GM21576 (cell line): ENCODE measurements around the gene ANXA2R.
"Not testable (repeated sequence)": the region's sequence is repeated elsewhere in the genome, so short reads cannot be mapped to it uniquely, and the experiment has no call there.

Source experiments
- ATAC-seq: cut with Tn5 transposase; IDR thresholded peaks from one replicate; pipeline ENCODE4 v1.9.1; 2021; ENCODE audit warnings: mild to moderate bottlenecking, moderate library complexity; ENCODE audit not compliant: unreplicated experiment

ANXA2R gene

DNA sequence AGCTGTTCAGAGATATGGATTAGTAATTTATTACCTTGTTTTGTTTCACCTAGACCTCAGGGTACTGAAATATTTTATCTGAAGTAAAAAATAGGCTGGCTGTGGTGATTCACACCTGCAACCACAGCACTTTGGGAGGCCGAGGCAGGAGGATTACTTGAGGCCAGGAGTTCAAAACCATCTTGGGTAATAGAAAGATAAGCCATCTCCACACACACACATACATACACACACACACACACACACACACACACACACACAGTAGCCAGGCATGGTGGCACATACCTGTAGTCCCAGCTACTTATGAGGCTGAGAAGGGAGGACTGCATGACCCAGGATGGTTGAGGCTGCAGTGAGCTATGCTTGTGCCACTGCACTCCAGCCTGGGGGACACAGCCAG lies 3.7 kb downstream of the ANXA2R start:
- ATAC-seq, result no peak

DNA sequence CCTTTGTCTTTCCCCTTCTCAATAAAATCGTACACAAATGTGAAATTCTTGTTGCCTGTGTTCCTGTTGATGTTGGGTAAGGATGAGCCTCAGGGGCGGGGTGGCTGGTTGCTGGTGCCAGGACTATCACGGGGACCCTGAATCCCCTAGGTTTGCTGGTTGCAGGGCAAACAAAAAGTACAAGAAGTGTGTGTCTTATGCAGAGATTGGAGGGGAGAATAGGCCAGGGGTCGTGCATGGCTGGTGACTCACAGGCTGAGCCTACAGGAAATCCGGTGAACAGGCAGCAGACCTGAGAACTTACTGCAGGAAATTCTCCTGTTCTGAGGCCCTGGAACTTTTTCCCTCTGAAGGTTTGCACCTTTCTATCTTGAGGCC lies 5.5 kb downstream of the ANXA2R start:
- no peak for ATAC-seq

- no peak for ATAC-seq
These were observed 6.1 kb downstream of the ANXA2R start for GRCh38 chr5:43033841-43034590.

DNA sequence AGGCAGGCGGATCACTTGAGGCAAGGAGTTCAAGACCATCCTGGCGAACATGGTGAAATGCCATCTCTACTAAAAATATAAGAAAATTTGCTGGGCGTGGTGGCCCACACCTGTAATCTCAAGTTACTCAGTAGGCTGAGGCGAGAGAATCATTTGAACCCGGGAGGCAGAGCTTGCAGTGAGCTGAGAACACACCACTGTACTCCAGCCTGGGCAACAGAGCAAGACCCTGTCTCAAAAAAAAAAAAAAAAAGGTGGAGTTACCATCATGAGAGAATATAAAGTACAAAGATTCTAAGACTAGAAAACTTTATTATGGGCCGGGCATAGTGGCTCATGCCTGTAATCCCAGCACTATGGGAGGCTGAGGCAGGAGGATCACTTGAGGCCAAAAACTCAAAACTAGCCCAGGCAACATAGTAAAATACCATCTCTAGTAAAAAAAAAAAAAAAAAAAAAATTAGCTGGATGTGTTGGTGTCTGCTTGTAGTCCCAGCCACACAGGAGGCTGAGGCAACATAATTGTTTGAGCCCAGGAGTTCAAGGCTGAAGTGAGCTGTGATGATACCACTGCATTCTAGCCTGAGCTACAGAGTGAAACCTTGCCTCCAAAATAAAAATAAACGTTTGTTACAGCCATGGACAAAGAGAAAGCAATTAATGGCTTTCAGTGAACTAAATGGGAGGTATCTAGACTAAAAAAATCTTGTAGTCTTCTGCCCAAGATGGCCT lies 12.9 kb downstream of the ANXA2R start:
- ATAC-seq, result no peak

DNA sequence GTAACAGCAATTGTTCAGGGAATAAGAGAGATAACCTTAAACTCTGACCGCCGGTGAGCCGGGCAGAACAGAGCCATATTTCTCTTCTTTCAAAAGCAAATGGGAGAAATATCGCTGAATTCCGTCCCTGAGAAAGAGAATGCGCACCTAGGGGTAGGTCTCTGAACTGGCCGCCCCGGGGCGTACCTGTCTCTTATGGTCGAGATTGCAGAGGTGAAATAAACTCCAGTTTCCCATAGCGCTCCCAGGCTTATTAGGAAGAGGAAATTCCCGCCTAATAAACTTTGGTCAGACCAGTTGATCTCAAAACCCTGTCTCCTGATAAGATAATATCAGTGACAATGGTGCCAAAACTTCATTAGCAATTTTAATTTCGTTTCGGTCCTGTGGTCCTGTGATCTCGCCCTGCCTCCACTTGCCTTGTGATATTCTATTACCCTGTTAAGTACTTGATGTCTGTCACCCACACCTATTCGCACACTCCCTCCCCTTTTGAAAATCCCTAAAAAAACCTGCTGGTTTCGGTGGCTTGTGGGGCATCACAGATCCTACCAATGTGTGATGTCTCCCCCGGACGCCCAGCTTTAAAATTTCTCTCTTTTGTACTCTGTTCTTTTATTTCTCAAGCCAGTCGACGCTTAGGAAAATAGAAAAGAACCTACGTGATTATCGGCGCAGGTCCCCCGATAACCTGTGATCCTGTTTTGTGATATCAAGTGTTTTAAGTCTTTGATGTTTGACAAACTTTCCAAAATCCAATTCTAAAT lies 14.8 kb downstream of the ANXA2R start:
- ATAC-seq, result not testable (repeated sequence)

DNA sequence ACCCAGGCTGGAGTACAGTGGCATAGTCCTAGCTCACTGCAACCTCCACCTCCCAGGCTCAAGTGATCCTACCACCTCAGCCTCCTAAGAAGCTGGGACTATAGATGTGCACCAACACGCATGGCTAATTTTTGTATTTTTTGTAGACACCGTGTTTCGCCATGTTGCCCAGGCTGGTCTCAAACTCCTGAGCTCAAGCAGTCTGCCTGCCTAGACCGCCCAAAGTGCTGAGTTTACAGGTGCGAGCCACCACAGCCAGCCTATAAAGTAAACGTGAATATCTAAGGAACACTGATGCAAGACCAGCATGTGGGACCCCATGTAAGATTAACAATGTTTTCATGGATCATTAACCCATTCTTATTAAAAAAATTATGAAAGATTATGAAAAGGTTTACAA lies 15.9 kb downstream of the ANXA2R start:
- no peak for ATAC-seq

DNA sequence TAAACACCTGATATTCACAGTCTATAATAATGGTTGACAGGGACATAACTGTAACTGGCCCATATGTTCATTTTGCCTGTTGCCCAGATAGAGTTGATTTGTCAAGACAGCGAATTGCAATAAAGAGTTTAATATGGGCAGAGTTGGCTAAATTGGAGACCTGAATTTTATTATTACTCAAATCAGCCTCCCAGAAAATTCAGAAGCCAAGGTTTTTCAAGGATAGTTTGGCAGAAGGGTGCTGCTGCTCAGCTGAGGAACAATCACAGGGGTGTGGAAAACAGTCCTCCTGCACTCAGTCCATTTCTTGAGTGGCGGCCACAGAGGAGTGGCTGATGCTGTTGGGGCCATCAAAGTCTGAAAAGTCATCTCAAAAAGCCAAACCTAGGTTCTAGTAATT lies 19.0 kb downstream of the ANXA2R start:
- ATAC-seq, result no peak

GRCh38 chr5:43020399-43020746 lies 19.7 kb downstream of the ANXA2R start:
- ATAC-seq, result peak; percentile 3

GRCh38 chr5:43019614-43020398 lies 20.3 kb downstream of the ANXA2R start:
- peak; percentile 72 for ATAC-seq

- no peak for ATAC-seq
These were observed 20.9 kb downstream of the ANXA2R start for GRCh38 chr5:43019291-43019613.

GRCh38 chr5:43017428-43017815 lies 22.7 kb downstream of the ANXA2R start:
- no peak for ATAC-seq

DNA sequence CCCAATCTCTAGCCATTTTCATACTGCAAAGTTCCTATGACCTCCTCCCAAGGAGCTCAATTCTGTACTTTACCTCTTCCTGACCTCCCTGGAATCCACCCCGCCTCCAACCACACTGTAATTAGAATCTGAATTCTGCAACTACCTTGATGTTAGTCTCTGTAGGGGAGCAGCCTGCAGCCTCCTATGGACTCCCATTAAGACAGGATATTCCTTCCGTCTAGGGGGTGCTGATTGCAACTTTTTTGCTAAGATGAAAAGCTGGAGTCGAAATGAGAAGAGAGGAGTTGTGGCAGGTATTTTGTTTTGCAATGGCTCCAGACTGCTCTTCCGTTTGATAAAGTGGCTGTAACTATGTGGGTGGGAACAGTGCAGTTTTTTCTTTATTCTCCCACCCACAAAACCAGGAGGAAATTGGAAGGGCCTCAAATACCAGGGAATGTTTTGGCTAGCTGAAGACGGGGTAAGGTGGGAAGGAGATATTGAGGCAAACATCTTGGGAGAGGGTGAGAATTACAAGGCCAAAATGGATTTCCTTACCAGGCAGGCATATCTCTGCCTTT lies 23.8 kb downstream of the ANXA2R start:
- no peak for ATAC-seq

DNA sequence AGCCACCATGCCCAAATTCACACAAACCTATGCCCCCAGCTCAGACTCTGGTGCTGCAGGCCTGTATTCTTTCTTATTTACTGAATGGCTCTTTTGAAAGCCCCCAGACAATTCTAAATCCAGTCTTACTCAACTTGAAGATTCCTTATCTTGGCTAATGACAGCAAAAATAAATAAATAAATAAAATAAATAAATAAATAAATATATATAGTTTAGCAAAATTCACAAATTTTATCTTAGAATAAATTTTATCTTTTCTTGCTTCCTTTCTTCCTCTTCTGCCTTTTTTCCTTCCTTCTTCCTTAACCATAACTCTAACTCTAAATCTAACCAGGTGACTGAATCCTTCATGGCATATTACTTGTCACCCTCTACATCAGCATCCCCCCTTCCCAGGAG lies 25.6 kb downstream of the ANXA2R start:
- no peak for ATAC-seq

DNA sequence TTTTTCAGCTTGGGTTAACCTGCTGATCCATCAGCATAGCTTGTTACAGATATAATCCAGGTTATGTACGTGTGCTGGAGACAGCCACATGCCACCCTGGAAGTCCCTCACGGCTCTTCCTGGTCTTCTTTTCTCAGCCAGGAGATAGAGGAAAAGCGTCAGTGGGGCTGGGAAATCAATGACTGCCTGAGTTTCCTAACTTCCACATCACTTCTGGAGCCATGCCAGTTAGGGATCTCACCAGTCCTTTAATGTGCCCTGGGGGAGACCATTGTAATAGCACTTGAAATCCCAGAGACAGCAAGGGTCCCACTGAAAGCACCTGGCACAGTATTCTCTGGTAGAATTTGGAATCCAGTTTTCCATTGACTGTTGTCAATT lies 29.2 kb downstream of the ANXA2R start:
- no peak for ATAC-seq

DNA sequence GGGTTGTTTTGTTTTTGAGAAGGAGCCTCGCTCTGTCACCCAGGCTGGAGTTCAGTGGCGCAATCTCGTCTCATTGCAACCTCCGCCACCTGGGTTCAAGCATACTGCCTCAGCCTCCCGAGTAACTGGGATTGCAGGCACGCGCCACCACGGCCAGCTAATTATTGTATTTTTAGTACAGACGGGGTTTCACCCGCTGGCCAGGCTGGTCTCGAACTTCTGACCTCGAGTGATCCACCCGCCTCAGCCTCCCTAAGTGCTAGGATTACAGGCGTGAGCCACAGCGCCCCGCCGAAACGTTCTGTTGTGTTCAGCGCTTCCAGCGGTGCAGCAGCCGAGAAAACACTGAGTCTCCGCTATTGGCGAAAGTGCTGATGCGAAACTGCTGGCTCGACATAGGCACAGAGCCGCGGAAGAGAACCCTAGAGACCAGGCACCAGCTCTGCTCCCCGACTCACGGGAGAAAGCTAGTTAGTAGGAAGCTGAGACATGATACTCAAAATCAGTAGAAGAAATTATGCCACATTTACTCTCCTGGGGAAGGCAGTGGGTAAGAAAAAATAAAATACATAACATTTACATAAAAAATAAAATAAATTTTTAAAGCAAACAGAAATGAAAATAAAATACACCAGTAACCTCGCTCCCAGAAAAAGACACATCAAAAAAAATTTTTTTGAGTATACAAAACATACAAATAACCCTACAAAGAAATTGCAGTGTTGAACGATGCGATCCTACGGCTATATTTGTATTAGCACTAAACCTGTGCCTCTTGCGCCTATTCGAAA lies 31.6 kb downstream of the ANXA2R start:
- peak; percentile 41 for ATAC-seq

DNA sequence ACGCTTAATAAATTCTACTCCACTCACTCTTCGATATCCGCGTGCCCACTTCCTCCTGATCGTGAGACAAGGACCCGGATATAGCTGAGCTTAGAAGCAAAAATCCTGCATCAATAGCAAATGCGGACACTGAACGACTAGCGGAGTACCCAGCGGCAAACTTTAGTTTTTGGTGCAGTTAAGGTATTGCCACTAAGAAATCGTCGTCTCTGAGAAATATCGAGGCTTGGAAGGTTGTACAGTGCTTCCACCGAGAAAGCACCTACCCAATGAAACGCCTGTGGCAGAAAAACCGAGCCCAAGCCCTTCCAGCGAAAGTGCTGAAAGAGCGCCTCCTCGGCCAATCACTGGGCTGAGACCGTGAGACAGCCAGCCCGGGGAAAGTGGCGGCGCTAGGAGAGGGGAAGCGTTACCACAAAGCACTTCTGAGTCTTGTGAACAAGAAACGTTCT lies 32.2 kb downstream of the ANXA2R start:
- peak; percentile 42 for ATAC-seq

DNA sequence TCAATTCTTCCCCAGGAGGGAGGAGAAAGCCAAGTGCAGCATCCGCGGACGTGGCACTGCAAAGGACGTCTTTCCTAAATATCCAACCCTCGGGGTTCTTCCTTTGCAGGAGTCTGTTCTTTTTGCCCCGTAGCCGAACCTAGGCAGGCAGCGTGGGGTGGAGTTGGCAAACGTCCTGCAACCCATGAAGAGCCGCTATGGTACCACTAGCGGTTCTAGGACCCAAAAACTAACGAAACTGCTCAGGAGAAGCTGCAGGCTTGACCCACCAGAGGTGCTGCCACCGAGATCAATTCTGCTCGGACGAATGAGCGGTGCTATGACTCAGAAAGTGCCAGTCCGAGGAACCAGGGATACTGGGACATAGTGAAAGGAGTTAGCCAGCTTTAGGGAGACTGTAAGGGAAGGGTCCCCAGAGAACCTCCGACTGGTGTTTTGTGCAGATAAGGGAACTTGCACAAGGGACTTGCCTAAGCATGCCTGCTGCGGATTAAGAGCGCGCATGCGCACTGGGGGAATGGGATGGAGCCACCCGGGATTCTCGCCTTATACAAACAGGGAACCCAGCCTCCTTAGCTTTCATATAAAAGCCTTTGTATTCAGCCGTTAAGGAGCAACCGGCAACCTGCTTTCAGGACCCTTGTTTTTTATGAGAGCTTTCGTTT lies 32.7 kb downstream of the ANXA2R start:
- ATAC-seq, result peak; percentile 12

- no peak for ATAC-seq
These were observed 33.5 kb downstream of the ANXA2R start for GRCh38 chr5:43006424-43007202.

GRCh38 chr5:43005031-43005430 lies 35.1 kb downstream of the ANXA2R start:
- no peak for ATAC-seq
